Stimulated activated naive CD8-positive, alpha-beta T cell treated with anti-CD3 and anti-CD28 coated beads, Interleukin-15, amount 100 ng/mL, for 72 hours (primary cell): ENCODE data around the gene DFFA.
"Not testable (repeated sequence)": the region's sequence is repeated elsewhere in the genome, so short reads cannot be mapped to it uniquely, and the experiment has no call there.

Experiments
- ATAC-seq: fragments of 150-1000 bp; cut with Tn5 transposase; 2 replicates; pipeline ENCODE4 v1.10.0; 2021; ENCODE audit warnings: mild to moderate bottlenecking, moderate library complexity
- DNase-seq, 2 donors: peaks; one replicate each; pipeline ENCODE4 v3.0.0; 2021 to 2022
- H3K27ac Mint-ChIP-seq, 2 donors: one replicate each; pipeline ENCODE4 v1.8.0; 2022; ENCODE audit warnings: mild to moderate bottlenecking in 2 of 2, mixed read lengths in 2 of 2, moderate library complexity in 2 of 2
- H3K27me3 Mint-ChIP-seq: one replicate; pipeline ENCODE4 v1.8.0; 2022; ENCODE audit warnings: mixed read lengths
- H3K4me1 Mint-ChIP-seq: one replicate; pipeline ENCODE4 v1.8.0; 2022; ENCODE audit warnings: mild to moderate bottlenecking, mixed read lengths
- H3K4me3 Mint-ChIP-seq, 2 donors: one replicate each; pipeline ENCODE4 v1.8.0; 2022; ENCODE audit warnings: mild to moderate bottlenecking in 2 of 2, mixed read lengths in 2 of 2, moderate library complexity in 1 of 2
- H3K9me3 Mint-ChIP-seq, 2 donors: one replicate each; pipeline ENCODE4 v1.8.0; 2022; ENCODE audit warnings: mixed read lengths in 2 of 2

DFFA gene

GRCh38 chr1:10489291-10490055 is 17.1 kb upstream of the DFFA start:
- H3K27me3 Mint-ChIP-seq = no peaks in the 10 kb centered on the region
- no peaks in the 10 kb centered on the region for H3K9me3 Mint-ChIP-seq
- H3K4me3 Mint-ChIP-seq = no peak overlapping the region
- DNase-seq (no peak), ATAC-seq (no peak)
- H3K27ac Mint-ChIP-seq = no peak overlapping the region
- H3K4me1 Mint-ChIP-seq = peaks cover 30% of the 10 kb centered on the region

DNA sequence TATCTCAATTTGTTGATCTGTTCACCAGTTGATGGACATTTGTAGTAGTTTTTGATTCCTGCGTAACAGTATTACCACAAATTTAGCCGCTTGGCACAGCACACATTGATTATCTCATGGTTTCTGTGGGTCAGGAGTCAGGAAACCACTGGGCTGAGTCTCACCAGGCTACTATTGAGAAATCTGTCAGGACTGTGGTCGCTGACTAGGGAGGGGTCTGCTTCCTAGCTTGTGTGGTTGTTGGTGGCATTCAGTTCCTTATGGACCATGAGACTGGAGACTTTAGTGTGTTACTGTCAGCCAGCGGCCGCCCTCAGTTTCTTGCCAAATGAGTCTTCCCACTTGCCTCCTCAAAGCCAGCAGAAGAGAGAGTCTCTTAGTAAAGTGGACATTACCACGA is 12.2 kb upstream of the DFFA start:
- Mint-ChIP-seq H3K9me3 (no peaks in the 10 kb centered on the region), H3K27me3 (no peaks in the 10 kb centered on the region), H3K27ac (no peak overlapping the region), H3K4me3 (no peak overlapping the region), H3K4me1 (peaks cover 7% of the 10 kb centered on the region)
- DNase-seq (no peak), ATAC-seq (no peak)

- H3K4me1 Mint-ChIP-seq = peaks cover 24% of the 10 kb centered on the region
- no peak overlapping the region for H3K4me3 Mint-ChIP-seq
- H3K27me3 Mint-ChIP-seq = no peaks in the 10 kb centered on the region
- H3K27ac Mint-ChIP-seq = no peak overlapping the region
- ATAC-seq (no peak), DNase-seq (no peak)
- H3K9me3 Mint-ChIP-seq = no peaks in the 10 kb centered on the region
Observed at GRCh38 chr1:10480614-10481013, 8.3 kb upstream of the DFFA start.

DNA sequence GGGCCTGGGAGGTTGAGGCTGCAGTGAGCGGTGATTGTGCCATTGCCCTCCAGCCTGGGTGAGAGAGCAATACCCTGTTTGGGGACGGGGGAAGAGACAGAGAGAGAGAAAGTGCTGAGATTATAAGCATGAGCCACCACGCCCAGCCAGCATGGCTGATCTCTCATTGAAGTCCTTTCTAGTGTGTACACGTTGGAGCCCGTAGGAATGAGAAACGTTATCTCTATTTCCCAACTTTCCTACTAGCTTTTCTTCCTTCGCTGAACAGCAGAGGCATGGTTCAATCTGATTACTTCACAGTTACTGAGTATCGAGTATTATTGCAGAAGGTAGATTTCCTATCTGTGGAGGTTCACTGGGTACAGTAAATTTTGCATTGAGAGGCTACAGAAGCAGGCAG is 7.0 kb upstream of the DFFA start:
- H3K4me1 Mint-ChIP-seq = peaks cover 31% of the 10 kb centered on the region

DNA sequence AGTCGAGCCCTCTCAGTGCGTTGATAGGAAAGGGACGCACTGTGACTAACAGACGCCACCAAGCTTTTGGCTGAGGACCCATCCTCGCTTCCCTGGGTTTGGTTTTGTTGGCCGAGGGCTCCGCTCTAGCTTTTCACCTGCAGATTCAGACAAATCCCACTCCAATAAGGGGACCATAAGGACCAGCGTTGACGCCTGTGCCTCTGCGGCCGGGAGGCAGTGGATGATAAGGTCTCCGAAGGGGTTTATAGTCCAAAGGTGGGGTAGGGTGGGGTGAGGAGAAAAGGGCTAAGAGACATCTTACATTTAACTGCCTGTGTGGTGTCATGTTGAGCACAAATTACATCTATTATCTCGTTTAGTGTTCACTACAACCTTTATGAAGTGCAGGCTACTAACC is 3.2 kb upstream of the DFFA start:
- Mint-ChIP-seq H3K9me3 (no peaks in the 10 kb centered on the region), H3K4me3 (peak overlapping the region; percentile 90 to 97), H3K27me3 (no peaks in the 10 kb centered on the region), H3K4me1 (peaks cover 59% of the 10 kb centered on the region), H3K27ac (peak overlapping the region; percentile 94 to 96)
- no peak for DNase-seq
- peak; percentile 4 for ATAC-seq

More for the DNA sequence above, 7.0 kb upstream of the DFFA start:
- H3K27me3 Mint-ChIP-seq = no peaks in the 10 kb centered on the region
- no peak overlapping the region for H3K4me3 Mint-ChIP-seq
- ATAC-seq = no peak
- H3K27ac Mint-ChIP-seq = no peak overlapping the region
- no peak for DNase-seq
- no peaks in the 10 kb centered on the region for H3K9me3 Mint-ChIP-seq

- no peaks in the 10 kb centered on the region for H3K9me3 Mint-ChIP-seq
- H3K27me3 Mint-ChIP-seq = no peaks in the 10 kb centered on the region
- DNase-seq (peak; percentile 85 to 92), ATAC-seq (peak; percentile 92)
- peak within 1 kb of the TSS; percentile 94 to 96 for H3K27ac Mint-ChIP-seq
- peaks cover 61% of the 10 kb centered on the region for H3K4me1 Mint-ChIP-seq
- H3K4me3 Mint-ChIP-seq = peak within 1 kb of the TSS; percentile 91 to 97
Observed at GRCh38 chr1:10474613-10475507, 2.5 kb upstream of the DFFA start, which contains the start of gene PEX14. TSS of gene PEX14 (plus strand) at chr1:10474950. CDS start at chr1:10474967, 17 bp downstream.

DNA sequence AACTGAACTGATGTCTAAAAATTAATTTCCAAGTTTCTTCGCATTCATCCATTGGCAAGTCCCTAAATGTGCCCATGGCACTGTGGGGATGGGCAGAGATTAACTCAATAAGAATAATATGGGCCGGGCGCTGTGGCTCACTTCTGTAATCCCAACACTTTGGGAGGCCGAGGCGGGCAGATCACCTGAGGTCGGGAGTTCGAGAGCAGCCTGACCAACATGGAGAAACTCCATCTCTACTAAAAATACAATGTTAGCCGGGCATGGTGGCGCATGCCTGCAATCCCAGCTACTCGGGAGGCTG is 1.9 kb upstream of the DFFA start:
- H3K9me3 Mint-ChIP-seq, DNase-seq, H3K27me3 Mint-ChIP-seq, ATAC-seq: not testable (repeated sequence)
- Mint-ChIP-seq H3K27ac (peak overlapping the region; percentile 42 to 89), H3K4me1 (peaks cover 58% of the 10 kb centered on the region), H3K4me3 (peak overlapping the region; percentile 91 to 97)

GRCh38 chr1:10473145-10473765 is 926 bp upstream of the DFFA start:
- peak overlapping the region in 1 of 2 donors; percentile 59 for H3K27ac Mint-ChIP-seq
- DNase-seq (no peak), ATAC-seq (no peak)
- no peaks in the 10 kb centered on the region for H3K27me3 Mint-ChIP-seq
- H3K4me3 Mint-ChIP-seq = peak overlapping the region; percentile 73 to 98
- peaks cover 54% of the 10 kb centered on the region for H3K4me1 Mint-ChIP-seq
- no peaks in the 10 kb centered on the region for H3K9me3 Mint-ChIP-seq

- no peaks in the 10 kb centered on the region for H3K27me3 Mint-ChIP-seq
- no peaks in the 10 kb centered on the region for H3K9me3 Mint-ChIP-seq
- peak overlapping the region; percentile 98 to 99 for H3K27ac Mint-ChIP-seq
- peaks cover 47% of the 10 kb centered on the region for H3K4me1 Mint-ChIP-seq
- H3K4me3 Mint-ChIP-seq = peak overlapping the region; percentile 98 to 100
- no peak for DNase-seq
- no peak for ATAC-seq
Observed at GRCh38 chr1:10471411-10472219, 714 bp downstream of the DFFA start.

- no peak for DNase-seq
- H3K4me3 Mint-ChIP-seq = no peak overlapping the region
- no peaks in the 10 kb centered on the region for H3K9me3 Mint-ChIP-seq
- H3K27me3 Mint-ChIP-seq = no peaks in the 10 kb centered on the region
- no peak for ATAC-seq
- peak overlapping the region in 1 of 2 donors; percentile 74 for H3K27ac Mint-ChIP-seq
- peaks cover 35% of the 10 kb centered on the region for H3K4me1 Mint-ChIP-seq
Observed at GRCh38 chr1:10470043-10470442, 2.3 kb downstream of the DFFA start.

DNA sequence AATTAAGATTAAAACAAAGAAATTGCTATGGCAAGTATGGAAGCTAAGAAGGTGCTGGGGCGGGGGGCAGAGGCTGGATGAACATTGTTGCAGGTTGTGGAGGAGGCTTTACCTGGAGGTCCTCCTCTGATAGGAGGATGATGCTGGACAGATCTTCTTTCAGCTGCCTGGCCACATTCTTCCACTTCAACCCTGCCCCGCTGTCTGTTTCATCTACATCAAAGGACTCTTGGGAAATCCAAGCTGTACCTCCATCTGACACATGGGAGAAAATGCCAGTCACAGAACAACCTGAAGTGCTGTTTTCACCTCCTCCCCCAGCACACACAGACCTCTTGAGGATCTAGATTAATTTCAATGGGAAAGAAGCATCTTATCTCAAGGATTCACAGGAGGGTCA is 5.3 kb downstream of the DFFA start:
- no peak for ATAC-seq
- H3K27me3 Mint-ChIP-seq = no peaks in the 10 kb centered on the region
- no peak overlapping the region for H3K27ac Mint-ChIP-seq
- no peaks in the 10 kb centered on the region for H3K9me3 Mint-ChIP-seq
- H3K4me3 Mint-ChIP-seq = no peak overlapping the region
- DNase-seq = no peak
- H3K4me1 Mint-ChIP-seq = peaks cover 17% of the 10 kb centered on the region

DNA sequence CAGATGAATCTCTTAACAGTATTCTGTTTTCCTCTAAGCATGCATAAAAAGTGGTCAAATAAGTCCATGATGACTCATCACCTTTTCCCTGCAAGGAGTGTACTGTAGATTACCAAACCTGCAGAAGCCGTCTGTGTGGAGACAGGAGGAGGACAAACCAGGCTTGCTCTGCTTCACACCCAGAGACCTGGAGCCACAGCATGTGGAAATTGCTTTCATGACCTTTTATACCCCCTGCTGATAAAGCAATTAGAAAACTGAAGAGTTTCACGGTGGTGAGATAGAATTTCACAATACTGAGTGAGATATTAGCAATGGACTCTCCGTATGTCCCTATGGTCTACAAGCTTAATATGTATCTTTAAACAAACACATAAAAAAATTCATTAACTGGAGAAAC is 13.1 kb downstream of the DFFA start:
- H3K4me3 Mint-ChIP-seq = no peak overlapping the region
- H3K4me1 Mint-ChIP-seq = peaks cover 5% of the 10 kb centered on the region
- ATAC-seq (no peak), DNase-seq (no peak)
- H3K27me3 Mint-ChIP-seq = no peaks in the 10 kb centered on the region
- H3K27ac Mint-ChIP-seq = peak overlapping the region in 1 of 2 donors; percentile 63
- H3K9me3 Mint-ChIP-seq = no peaks in the 10 kb centered on the region

DNA sequence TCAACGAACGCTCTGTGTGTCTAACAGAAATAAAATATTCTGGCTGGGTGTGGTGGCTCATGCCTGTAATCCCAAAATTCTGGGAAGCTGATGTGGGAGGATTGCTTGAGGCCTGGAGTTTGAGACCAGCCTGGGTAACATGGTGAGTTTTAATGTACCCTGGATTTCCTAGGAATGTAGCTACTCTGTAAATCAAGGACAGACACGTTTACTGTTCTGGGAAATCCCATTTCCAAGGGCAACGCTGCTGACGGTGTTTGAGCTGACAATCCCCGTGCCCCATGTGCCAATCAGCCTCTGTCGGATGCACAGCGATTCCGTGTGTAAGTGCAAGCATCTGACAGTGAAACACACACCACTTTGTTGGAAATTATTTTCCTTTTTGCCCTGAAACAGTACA is 14.5 kb downstream of the DFFA start:
- Mint-ChIP-seq H3K27ac (no peak overlapping the region), H3K9me3 (no peaks in the 10 kb centered on the region), H3K4me3 (no peak overlapping the region), H3K4me1 (peaks cover 5% of the 10 kb centered on the region), H3K27me3 (no peaks in the 10 kb centered on the region)
- DNase-seq = no peak
- no peak for ATAC-seq

DNA sequence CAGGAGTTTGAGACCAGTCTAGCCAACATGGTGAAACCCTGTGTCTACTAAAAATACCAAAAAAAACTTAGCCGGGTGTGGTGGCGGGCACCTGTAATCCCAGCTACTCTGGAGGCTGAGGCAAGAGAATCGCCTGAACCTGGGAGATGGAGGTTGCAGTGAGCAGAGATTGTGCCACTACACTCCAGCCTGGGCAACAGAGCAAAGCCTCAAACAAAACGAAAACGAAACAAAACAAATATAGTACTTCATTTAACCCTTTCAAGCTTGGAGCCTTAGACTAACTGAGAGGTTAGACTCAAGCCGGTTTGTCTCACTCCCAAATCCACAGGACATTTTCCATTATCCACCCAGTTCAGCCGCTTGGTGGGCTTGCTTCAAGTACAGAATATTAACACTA is 14.9 kb downstream of the DFFA start:
- H3K9me3 Mint-ChIP-seq, DNase-seq, H3K27me3 Mint-ChIP-seq, ATAC-seq, H3K4me1 Mint-ChIP-seq, H3K4me3 Mint-ChIP-seq, H3K27ac Mint-ChIP-seq: not testable (repeated sequence)

DNA sequence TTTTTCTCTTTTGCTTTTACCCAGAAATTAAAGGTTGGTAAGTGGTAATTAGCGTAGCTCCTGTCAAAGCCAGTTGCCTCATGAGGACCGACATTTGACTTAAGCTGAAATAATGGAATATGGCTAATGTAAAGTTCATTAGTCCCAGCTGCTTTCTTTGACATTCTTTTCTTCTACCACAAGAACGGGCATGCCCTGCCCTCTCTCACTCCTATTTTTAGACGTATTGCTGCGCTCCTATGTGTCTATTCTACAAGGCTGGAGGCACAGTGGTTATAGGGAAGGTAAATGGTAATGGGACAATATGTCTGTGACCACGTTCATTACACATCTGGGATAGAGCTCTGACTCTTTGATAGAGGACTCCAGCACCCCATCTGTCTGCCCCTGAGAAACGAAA is 15.7 kb downstream of the DFFA start:
- Mint-ChIP-seq H3K27ac (no peak overlapping the region), H3K9me3 (no peaks in the 10 kb centered on the region), H3K27me3 (no peaks in the 10 kb centered on the region), H3K4me3 (no peak overlapping the region), H3K4me1 (peaks cover 5% of the 10 kb centered on the region)
- DNase-seq = no peak
- ATAC-seq = no peak
